Measurements from ENCODE around the gene FGF1. TPM values are rescaled to one million over a fixed set of nuclear protein-coding genes. Genes with fewer than 3 reads are reported as not detected.

The FGF1 gene
- total and polyA plus RNA-seq, 8 donors = 0.03 to 0.90 (median 0.35) TPM

DNA sequence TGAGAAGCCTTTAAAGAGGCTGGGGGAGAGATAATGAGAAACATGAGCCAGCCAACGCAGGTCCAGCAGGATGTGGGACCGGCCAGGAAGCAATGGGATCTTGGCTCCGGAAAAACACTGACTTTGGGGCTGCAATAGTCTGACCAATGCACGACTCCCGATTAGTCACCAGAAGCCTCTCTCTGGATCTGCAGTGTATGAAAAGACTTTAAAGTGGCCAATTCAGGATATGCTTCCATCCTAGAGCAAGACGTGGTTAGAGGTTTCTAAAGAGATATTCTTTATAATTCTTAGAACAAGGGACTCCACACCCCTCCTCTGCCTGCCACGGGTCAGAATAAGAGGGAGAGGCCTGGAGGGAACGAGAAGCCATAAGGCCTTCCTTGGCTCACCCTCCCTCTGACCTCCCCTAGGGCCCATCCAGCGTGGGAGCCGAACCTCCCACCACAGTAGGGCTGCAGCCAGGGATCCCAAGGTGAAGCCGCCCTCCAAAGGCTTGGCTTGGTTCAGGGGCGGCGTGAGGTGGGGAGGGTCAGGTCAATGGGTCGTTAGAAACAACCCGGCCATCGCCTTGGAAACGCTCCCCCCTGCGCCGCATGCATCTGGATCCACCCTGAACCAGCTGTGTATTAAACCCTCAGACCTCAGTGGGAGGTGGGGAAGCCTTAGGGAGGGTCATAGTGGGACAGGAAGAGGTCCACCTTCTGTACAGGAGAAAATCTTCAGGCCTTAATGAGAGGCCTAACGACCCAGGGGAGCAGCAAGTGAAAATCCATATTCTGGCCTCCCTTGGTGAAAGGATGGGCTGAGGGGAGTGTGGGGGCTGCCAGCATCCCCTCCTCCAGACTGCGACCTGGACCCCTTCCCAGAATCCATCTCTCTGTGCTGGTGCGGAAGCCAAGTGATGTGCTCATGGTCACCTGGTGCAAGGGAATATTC lies 11.1 kb downstream of the FGF1 start:
- no peak overlapping the region for H3K27ac ChIP-seq

GRCh38 chr5:142671801-142672200 lies 14.1 kb downstream of the FGF1 start:
- Histone ChIP-seq H3K27ac (no peak overlapping the region), H3K27me3 (no peaks in the 10 kb centered on the region), H3K9me3 (no peaks in the 10 kb centered on the region), H3K4me3 (no peak overlapping the region), H3K36me3 (no peaks in the 10 kb centered on the region), H3K4me1 (no peaks in the 10 kb centered on the region)
- no peak for DNase-seq
- ATAC-seq = no peak
- TF ChIP-seq, protein P1, sequence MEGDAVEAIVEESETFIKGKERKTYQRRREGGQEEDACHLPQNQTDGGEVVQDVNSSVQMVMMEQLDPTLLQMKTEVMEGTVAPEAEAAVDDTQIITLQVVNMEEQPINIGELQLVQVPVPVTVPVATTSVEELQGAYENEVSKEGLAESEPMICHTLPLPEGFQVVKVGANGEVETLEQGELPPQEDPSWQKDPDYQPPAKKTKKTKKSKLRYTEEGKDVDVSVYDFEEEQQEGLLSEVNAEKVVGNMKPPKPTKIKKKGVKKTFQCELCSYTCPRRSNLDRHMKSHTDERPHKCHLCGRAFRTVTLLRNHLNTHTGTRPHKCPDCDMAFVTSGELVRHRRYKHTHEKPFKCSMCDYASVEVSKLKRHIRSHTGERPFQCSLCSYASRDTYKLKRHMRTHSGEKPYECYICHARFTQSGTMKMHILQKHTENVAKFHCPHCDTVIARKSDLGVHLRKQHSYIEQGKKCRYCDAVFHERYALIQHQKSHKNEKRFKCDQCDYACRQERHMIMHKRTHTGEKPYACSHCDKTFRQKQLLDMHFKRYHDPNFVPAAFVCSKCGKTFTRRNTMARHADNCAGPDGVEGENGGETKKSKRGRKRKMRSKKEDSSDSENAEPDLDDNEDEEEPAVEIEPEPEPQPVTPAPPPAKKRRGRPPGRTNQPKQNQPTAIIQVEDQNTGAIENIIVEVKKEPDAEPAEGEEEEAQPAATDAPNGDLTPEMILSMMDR (IDR thresholded peaks at IDR 0.05) = no peak
- intact Hi-C loops (cut with DNase I) = no loop called here
- 59 to 67% methylated on average over 1 of the region's 1 CpG for WGBS, 2 donors
- no peak for FAIRE-seq

More for the DNA sequence above, 11.1 kb downstream of the FGF1 start:
- Histone ChIP-seq H3K27me3 (no peaks in the 10 kb centered on the region), H3K4me1 (no peaks in the 10 kb centered on the region), H3K36me3 (no peaks in the 10 kb centered on the region), H3K4me3 (no peak overlapping the region), H3K9me3 (no peaks in the 10 kb centered on the region)
- intact Hi-C loops (cut with DNase I) = no loop called here
- WGBS, 2 donors = 81 to 83% methylated on average over 22 of the region's 22 CpGs
- FAIRE-seq (no peak), ATAC-seq (peak in 3 of 4 donors; percentile 32 to 61 (median 37)), DNase-seq (no peak)
- TF ChIP-seq, protein P1 (IDR thresholded peaks at IDR 0.05) = no peak

- WGBS, 2 donors = 55 to 60% methylated on average over 3 of the region's 3 CpGs
- no peaks in the 10 kb centered on the region for H3K9me3 ChIP-seq
- H3K27me3 ChIP-seq = no peaks in the 10 kb centered on the region
- peak; percentile 39 for FAIRE-seq
- TF ChIP-seq, protein P1 (IDR thresholded peaks at IDR 0.05) = no peak
- no peak overlapping the region for H3K27ac ChIP-seq
- no peak overlapping the region for H3K4me3 ChIP-seq
- ATAC-seq = no peak
- H3K4me1 ChIP-seq = no peaks in the 10 kb centered on the region
- DNase-seq = no peak
- H3K36me3 ChIP-seq = no peaks in the 10 kb centered on the region
- intact Hi-C loops (cut with DNase I) = no loop called here
These were observed 14.6 kb downstream of the FGF1 start for GRCh38 chr5:142671266-142671665.

- no peaks in the 10 kb centered on the region for H3K9me3 ChIP-seq
- intact Hi-C loops (cut with DNase I) = no loop called here
- no peak for DNase-seq
- H3K36me3 ChIP-seq = no peaks in the 10 kb centered on the region
- no peak for FAIRE-seq
- H3K27ac ChIP-seq = no peak overlapping the region
- 76 to 84% methylated on average over 2 of the region's 2 CpGs for WGBS, 2 donors
- H3K27me3 ChIP-seq = no peaks in the 10 kb centered on the region
- no peak for ATAC-seq
- TF ChIP-seq, protein P1 (IDR thresholded peaks at IDR 0.05) = no peak
- H3K4me3 ChIP-seq = no peak overlapping the region
- no peaks in the 10 kb centered on the region for H3K4me1 ChIP-seq
These were observed 15.1 kb downstream of the FGF1 start for GRCh38 chr5:142670804-142671203.

GRCh38 chr5:142669477-142669876 lies 16.4 kb downstream of the FGF1 start:
- 55 to 58% methylated on average over 12 of the region's 12 CpGs for WGBS, 2 donors
- DNase-seq = no peak

More at GRCh38 chr5:142669477-142669876, 16.4 kb downstream of the FGF1 start:
- ATAC-seq = peak in 2 of 4 donors; percentile 46 to 58
- H3K4me3 ChIP-seq = no peak overlapping the region
- FAIRE-seq = no peak
- H3K36me3 ChIP-seq = no peaks in the 10 kb centered on the region
- intact Hi-C loops (cut with DNase I) = no loop called here
- no peaks in the 10 kb centered on the region for H3K9me3 ChIP-seq
- TF ChIP-seq, protein P1 (IDR thresholded peaks at IDR 0.05) = no peak
- H3K27me3 ChIP-seq = no peaks in the 10 kb centered on the region
- H3K4me1 ChIP-seq = no peaks in the 10 kb centered on the region
- H3K27ac ChIP-seq = no peak overlapping the region
